GM18505 (cell line): ENCODE measurements around the gene NKX2-8.

Experiments
- ATAC-seq: cut with Tn5 transposase; IDR thresholded peaks from one replicate; pipeline ENCODE4 v1.9.1; 2021; ENCODE audit not compliant: unreplicated experiment
- POLR2A ChIP-seq: IDR thresholded peaks from 4 replicates; pipeline ENCODE4 v1.6.1; 2011; ENCODE audit warnings: borderline replicate concordance; ENCODE audit not compliant: insufficient read depth, insufficient read length; ENCODE audit errors: extremely low read depth

NKX2-8 gene

DNA sequence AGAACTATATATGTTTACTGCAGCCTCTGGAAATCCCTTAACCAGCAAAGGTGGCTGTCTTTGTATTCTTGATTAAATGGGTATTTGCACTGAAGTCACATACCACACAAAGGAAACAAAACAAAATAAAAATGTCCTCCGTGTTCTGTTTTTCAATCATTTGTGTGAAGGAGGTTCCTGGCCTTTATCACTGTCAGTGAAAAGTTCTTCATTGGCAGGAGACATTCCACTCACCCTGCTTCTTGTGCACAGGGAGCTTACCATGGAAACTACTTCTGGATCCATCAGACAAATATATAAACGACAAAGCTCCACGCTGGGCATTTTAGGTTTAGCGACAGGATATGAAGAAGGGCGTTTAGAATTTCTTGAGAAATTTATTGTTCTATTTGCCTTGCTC is 5.7 kb upstream of the NKX2-8 start:
- no peak for ATAC-seq
- TF ChIP-seq POLR2A, result no peak

DNA sequence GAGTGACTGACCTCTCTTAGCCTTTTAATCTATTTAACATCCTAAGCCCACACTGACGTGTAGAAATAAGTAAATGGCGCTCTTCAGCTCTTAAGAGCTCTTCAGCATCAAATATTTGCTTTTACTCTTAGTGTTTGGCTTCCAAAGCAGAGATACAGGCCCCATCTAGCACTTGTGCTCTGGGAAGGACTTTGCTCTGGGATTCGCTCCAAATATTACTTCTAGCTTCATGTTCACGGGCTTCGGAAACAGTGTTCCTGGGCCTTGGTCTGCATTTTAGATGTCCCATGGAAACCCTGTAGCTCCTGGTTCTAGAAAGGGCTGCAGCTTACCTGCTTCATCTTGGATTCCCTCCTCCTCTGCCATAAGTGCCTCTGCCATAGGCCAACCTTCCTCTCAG is 2.7 kb upstream of the NKX2-8 start:
- no peak for ATAC-seq
- TF ChIP-seq POLR2A, result no peak

DNA sequence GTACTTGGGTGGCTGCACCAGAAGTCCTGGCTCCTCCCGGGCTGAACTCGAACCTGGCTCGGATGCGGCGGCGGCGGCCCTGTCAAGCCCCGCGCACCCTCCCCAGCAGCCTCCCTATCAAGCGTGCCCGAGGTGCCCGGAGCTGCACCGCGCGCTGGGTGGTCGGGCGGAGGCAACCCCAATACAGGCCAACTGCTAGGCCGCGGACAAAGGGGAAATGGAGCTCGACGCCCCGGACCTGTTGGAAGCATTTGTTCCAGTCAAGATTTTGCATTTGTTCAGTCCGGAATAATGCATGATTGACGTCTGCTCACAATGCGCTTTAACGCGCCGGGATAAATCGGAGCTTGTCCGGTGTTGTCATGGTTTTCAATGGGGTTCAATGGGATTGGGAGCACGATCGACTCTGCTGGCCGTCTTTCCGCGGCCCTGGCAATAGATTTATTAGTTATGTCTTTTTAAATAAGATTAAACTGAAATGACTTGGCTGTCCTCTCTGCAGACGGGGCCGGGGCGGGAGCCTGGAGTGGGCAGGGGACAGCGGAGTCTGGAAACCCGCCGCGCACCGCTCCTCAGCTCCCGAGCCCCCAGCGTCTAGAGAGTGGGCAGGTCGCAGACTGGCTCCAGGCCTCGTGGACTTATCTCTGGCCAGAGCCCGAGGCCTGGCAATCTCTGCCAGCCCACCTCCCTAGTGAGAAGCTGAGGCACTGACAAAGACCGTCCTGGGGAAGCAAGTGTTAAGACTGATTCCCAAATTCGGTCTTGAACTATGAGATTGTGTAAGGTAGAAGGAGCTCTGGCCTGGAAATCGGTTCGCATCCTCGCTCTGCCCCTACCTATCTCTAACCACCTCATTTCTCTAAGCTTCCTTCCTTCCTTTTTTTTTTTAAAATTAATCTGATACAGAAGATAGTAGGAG is 1.7 kb upstream of the NKX2-8 start:
- no peak for TF ChIP-seq POLR2A
- ATAC-seq, result no peak

DNA sequence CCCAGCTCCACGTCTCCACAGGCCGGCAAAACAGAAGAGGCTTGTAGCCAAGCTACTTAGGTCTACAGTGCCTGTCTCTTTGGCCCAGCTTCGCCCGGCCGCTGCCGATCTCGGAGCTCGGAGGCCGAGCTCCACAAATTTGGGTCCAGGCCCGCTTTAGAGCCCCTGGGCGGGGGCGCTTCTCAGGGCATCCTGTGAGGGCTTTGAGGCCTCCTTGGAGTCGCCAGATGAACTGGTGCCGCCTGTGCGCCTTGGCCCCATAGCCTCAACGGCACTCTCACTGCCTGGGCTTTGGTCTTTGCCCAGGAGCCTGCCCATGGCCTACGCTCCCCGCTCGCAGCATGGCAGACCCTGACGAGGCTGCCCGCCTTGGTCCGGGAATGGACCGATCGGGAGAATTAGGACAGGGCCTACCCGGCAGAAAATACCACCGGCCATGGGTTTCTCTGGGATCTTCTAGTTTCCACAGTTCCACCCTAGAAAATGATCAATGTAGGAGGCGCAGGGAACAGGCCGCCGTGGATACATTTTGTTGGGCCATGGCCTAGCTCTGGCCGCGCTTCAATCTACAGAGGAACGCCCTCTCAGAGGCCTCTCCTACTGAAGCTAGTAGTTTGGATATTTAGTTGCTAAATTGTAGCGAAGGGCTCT is 953 bp upstream of the NKX2-8 start:
- TF ChIP-seq POLR2A, result no peak
- no peak for ATAC-seq

DNA sequence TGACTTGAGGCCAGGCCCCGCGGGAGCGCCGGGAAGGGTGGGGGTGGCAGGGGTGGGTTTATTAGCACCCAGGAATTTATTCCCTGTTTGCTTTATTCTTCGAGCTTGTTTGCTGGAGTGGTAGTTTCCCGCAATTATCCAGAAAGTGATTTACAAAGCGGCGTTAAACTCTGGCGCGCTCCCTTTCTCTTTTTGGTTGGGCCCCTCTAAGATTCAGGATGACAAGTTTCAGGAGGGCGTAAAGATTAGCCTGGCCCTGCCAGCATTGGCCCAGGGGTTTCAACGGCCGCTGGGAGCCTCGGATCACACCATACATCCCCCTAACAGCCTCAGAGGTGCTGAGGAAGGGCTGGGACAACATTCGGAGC is 444 bp upstream of the NKX2-8 start:
- no peak for TF ChIP-seq POLR2A
- ATAC-seq, result no peak

DNA sequence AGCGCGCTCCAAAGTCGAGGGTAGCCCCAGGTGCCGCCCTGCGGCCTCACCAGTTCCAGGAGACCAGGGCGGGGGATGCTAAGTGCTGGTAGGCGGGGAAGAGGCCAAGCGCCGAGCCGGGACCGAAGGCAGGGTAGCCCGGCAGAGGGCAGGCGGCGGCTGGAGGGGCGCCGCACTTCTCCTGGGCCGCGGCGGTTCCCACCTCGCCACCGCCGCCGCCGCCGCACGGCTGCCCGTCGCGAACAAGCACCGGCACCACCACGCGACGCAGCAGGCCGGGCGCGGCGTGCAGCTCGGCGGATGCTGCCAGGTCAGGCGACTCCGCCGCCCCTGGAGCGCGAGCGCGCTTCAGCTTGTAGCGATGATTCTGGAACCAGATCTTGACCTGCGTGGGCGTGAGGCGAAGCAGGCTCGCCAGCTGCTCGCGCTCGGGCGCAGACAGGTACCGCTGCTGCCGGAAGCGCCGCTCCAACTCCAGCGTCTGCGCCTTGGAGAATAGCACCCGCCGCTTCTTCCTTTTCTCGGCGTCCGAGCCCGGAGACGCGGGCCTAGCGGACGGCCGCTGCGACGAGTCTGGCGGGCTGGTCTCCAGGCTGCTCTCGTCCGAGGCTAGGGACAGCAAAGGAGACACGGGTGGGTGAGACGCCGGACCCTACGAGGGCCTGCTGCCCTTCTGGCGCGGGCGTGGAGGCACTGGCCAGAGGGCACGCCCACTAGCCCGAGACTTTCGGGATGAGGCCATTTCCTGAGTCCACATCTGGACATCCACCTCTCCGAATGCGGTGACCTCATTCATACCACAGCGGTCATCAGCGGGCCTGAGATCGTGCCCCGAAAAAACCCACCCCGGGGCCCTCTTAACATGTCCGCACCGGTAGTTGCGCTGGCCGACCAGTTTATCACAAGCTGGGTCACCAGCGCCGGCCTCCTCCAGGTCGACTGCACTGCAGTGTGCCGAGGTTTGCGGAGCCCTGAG is 1.3 kb downstream of the NKX2-8 start:
- TF ChIP-seq POLR2A, result no peak
- no peak for ATAC-seq

DNA sequence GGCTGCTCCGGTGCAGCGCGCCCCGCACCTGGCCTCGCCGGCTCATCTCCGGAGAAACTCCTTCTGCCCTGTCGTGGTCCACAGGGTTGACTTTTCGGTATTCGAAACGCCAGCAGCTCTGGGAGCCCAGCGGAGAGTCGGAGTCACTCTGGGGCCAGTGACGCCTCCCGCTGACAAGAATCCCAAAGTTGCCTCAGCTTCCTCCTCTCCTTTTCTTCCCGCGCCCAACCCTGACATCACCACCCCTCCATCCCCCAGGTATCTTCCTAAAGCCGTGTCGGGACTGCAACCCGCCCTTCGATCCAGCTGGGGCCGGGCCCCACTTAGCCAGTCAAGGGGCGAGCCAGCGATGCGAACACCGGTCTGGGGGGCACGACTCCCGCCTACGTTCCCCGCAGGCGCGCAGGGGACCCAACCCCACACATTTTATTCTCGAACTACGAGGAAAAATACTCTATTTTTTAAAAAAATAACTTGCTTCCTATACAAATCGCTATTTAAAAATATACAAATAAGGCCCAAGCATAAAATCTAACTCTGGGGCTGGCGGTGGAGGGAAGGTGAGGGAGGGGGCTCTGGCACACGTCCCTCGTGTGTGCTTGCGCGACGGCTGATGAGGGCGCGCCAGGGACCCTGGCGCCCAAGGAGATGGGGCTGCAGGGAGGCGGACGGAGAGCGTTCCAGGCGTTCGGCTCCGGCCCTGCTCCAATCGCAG is 2.1 kb downstream of the NKX2-8 start:
- no peak for ATAC-seq
- no peak for TF ChIP-seq POLR2A

DNA sequence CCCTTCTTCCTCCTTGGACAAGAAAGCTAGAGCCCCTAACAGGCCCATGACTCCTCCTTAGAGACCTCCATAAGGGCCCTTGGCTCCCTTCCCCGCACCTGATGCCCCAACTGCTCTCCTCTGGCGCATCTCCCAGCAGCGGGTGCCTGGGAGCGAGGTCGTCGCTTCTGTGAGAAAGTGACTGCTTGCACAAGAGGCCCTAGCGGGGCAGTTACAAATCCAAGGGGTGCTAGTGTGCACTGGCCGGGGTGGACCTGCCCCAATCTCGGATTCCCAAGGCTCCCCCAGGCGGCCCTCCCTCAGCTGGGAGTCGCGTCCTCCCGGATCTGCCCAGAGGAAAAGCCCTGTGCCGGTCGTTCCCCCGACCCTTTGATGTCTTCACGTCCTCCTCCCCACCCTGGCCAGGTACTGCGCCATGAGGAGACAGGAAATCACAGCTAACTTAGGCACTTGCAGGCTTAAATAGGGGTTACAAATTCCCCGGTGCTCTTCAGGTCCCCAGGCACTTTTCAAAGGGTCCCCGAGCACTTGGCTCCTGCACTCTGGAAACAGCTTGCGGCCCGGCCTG is 2.8 kb downstream of the NKX2-8 start:
- no peak for TF ChIP-seq POLR2A
- ATAC-seq, result no peak

DNA sequence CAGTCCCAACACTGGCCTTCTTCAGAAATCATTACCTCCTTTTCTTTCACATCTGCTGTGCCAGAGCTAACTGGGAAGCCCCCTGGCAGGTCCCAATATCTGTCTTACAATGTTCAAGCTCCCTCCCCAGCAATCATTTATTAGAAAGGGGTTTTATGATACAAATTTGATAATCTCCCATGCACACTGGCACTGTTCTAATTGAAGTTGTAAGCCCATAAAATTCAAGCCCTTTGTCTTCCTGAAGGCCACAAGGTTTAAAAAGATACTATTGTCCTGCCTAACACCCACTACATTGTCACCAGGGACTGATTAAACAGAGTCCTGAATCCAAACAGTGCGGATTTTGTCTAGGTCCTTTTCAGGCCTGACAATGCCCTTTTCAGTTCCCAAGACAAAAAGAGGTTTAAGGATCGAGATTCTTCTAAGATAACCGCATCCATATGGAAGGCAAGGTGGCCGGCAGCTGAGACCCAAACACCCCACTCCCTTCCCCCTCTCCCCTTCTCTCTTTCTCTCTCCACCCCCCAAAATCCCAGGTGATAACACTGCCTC is 3.3 kb downstream of the NKX2-8 start:
- no peak for TF ChIP-seq POLR2A

DNA sequence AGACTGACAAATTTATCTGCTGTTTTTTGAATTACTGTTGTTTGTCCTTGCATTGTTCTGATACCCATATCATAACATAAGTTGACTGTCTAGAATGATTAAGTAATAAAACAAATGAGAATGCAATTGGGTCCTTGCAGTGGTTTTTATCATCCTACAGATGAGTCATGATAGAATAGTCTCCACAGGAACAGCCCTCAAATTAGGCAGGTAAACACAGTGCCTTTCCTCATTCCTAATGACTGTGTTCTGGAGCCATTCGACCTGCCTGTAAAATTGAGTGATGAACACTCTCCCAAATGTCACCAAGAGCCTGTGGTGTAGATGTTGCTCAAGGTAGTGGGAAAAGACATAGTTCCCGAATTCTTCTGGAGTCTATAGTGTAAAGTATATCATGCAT is 12.3 kb downstream of the NKX2-8 start:
- no peak for ATAC-seq
- TF ChIP-seq POLR2A, result no peak

More for the DNA sequence above, 3.3 kb downstream of the NKX2-8 start:
- ATAC-seq, result no peak

DNA sequence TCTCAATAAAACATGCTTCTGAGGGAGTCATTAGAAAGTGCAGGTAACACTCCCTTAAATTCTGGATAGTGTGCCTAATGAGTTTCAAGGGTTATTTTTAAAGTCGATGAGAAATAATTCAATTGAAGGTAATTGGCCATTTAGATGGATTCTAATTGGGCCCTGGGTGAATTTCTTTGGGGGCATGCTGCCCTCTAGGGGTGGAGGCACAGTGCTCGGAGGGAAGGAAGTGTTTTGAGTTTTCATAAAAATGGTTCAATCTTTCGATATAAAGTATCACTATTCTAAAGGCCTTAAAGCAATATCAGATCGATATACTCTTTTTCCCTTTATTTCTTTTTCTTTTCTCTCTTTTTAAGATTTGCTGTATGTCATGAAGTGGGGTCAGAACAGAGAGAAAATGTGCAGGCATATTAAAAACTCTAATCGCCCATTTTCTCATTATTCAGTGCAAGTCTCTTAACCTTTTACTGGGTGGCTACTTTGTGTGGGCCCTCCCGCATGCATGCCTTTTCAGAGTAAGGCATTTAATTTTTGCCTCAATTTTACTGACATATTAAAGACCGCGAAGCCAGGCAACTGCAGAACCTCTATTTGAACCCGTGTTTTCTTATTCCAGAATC is 25.5 kb downstream of the NKX2-8 start:
- no peak for ATAC-seq
- no peak for TF ChIP-seq POLR2A
